NB4 (cell line): Measurements from ENCODE around the gene FBXO34.

Experiments used
- DNase-seq: peaks from one replicate; pipeline ENCODE4 v3.0.0; 2010; ENCODE audit warnings: low read depth
- H3K4me3 ChIP-seq: one replicate; pipeline ENCODE4 v1.5.1; 2011; ENCODE audit warnings: mild to moderate bottlenecking, low read depth, low read length, moderate library complexity
- MYC ChIP-seq: IDR thresholded peaks from 2 replicates; pipeline ENCODE4 v1.6.1; 2011; ENCODE audit warnings: low read depth, low read length
- POLR2A ChIP-seq: IDR thresholded peaks from 2 replicates; pipeline ENCODE4 v1.6.1; 2011; ENCODE audit warnings: mild to moderate bottlenecking; ENCODE audit not compliant: insufficient read length; ENCODE audit errors: extremely low read depth
- TF ChIP-seq, protein P1 (sequence below): IDR thresholded peaks from one replicate; pipeline ENCODE4 v1.5.1; 2012; ENCODE audit warnings: low read depth, low read length
- TF ChIP-seq, protein P2 (sequence below): IDR thresholded peaks from 2 replicates; pipeline ENCODE4 v1.6.1; 2011; ENCODE audit warnings: low read depth, low read length

FBXO34 gene

DNA sequence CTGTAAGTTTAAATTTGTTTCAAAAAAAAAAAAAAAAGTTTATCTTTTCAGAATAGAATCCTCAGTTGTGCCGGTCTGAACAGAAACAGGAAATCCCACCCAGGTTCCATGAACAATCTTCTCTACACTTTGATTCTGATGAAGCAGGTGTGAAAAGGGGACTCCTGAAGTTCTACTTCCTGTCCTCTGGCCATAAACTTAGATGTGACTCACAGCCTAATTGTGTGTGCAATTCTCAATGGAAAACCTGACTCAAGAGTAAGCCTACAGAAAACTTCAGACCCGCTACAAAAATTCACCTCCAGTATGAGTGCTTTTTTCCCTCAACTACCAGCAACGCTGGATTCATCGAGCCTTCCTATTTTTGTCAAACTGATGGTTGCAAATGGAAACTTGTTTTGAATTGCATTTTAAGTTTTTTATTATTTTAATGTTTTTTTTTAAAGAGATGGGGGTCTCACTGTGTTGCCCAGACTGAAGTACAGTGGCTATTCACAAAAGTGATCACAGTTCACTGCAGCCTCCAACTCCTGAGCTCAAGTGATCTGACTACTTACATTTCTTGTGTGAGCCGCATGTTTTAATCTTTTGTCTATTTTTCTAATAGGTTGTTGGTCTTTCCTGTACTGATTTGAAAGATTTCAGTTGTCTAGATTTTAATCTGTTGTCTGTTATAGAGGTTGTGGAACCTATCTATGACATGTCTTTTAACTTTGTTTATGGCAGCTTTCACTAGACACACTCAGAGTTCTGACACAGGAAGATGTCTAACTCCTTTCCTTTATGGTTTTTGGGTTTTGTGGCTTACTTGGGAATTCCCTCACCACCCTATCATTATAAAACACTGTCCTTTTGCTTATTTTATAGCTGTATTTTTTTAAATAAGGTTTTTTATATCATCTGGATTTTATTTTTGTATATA lies 102.8 kb downstream of the FBXO34 start:
- no peak overlapping the region for H3K4me3 ChIP-seq
- TF ChIP-seq MYC, result no peak
- TF ChIP-seq, protein P1, sequence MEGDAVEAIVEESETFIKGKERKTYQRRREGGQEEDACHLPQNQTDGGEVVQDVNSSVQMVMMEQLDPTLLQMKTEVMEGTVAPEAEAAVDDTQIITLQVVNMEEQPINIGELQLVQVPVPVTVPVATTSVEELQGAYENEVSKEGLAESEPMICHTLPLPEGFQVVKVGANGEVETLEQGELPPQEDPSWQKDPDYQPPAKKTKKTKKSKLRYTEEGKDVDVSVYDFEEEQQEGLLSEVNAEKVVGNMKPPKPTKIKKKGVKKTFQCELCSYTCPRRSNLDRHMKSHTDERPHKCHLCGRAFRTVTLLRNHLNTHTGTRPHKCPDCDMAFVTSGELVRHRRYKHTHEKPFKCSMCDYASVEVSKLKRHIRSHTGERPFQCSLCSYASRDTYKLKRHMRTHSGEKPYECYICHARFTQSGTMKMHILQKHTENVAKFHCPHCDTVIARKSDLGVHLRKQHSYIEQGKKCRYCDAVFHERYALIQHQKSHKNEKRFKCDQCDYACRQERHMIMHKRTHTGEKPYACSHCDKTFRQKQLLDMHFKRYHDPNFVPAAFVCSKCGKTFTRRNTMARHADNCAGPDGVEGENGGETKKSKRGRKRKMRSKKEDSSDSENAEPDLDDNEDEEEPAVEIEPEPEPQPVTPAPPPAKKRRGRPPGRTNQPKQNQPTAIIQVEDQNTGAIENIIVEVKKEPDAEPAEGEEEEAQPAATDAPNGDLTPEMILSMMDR, result no peak
- TF ChIP-seq, protein P2, sequence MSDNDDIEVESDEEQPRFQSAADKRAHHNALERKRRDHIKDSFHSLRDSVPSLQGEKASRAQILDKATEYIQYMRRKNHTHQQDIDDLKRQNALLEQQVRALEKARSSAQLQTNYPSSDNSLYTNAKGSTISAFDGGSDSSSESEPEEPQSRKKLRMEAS, result no peak
- TF ChIP-seq POLR2A, result no peak
- peak; percentile 28 for DNase-seq

DNA sequence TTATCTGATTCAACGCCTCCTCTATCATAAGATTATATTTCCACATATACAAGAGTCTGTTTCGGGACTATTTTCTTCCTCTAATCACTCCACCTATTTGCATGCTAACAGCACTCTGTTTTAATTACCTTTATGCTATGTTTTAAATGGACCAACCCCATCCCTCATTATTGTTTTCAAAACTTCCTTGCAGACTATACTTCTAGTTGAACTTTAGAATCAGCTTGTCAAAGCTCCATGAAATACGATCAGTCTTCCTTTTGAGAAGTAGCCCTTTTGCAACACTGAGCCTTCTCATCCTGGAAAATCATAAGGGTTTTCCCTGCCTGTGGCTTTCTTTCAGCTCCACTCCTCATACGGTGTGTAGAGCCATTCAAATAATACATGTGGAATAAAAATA lies 103.5 kb downstream of the FBXO34 start:
- no peak for DNase-seq
- H3K4me3 ChIP-seq, result no peak overlapping the region
- TF ChIP-seq MYC, result no peak
- TF ChIP-seq, protein P2, result no peak
- TF ChIP-seq POLR2A, result no peak
- TF ChIP-seq, protein P1, result no peak

DNA sequence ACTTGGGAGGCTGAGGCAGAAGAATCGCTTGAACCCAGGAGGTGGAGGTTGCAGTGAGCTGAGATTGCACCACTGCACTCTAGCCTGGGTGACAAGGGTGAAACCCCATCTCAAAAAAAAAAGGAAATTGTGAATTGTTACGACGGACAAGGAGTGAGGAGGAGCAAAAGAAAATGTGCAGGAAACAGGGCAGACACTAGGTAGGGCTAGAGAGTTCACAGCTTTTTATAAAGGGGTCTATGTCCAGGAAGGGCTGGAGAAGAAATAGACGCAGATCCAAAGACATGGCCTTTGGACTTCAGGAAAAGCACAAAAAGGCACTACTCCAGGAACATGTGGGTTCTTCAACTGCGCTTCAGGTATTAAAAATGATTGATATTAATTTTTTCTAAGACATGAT lies 106.0 kb downstream of the FBXO34 start:
- no peak for DNase-seq
- no peak overlapping the region for H3K4me3 ChIP-seq
- TF ChIP-seq POLR2A, result no peak
- TF ChIP-seq MYC, result no peak
- TF ChIP-seq, protein P2, result no peak
- TF ChIP-seq, protein P1, result peak; percentile 24

DNA sequence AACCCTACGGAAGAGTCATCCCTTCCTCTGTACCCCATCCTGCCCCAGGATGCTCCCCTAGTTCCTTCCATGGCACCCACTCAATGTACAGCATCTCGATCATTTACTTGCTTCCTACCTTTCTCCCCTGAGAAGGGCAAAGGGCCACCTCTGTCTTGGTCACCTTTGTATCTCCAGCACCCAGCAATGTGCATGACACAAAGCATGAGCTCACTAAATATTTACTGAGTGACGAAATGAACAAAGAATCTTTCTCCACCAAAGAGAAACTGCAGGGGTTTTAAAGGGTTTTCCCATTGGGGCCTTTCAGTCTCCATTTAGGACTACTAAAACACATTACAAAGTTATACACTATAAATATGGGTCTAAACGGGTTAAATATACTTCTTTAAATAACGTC lies 109.8 kb downstream of the FBXO34 start:
- TF ChIP-seq, protein P2, result no peak
- TF ChIP-seq, protein P1, result no peak
- no peak for TF ChIP-seq MYC
- TF ChIP-seq POLR2A, result no peak
- no peak for DNase-seq
- no peak overlapping the region for H3K4me3 ChIP-seq

DNA sequence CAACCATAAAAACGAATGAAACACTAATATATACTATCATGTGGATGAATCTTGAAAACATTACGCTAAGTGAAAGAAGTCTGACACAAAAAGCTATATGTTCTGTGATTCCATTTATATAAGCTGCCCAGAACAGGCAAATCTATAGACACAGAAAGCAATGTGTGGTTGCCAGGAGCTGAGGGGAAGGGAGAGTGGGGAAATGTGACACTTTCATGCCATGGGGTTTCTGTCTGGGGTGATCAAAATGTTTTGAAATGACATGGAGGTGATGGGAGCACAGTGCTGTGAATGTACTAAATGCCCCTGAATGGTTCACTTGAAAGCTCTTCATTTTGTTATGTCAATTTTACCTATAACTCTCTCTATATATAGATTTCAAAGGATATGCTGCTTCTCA lies 110.3 kb downstream of the FBXO34 start:
- no peak for DNase-seq
- no peak overlapping the region for H3K4me3 ChIP-seq
- TF ChIP-seq, protein P2, result no peak
- TF ChIP-seq POLR2A, result no peak
- TF ChIP-seq, protein P1, result no peak
- TF ChIP-seq MYC, result no peak
